Mammary epithelial cell (primary cell): ENCODE results near the gene LAMTOR2.

Experiments used
- CTCF ChIP-seq, 2 donors: IDR thresholded peaks in 1 of 2; conservative IDR thresholded peaks in 1 of 2; 2 replicates each; pipeline ENCODE4 v1.5.1; 2011 to 2012; ENCODE audit warnings: inconsistent platforms in 2 of 2, low read length in 2 of 2, mild to moderate bottlenecking in 2 of 2, control low read depth in 1 of 2, low read depth in 1 of 2; ENCODE audit not compliant: insufficient read depth in 1 of 2; ENCODE audit errors: extremely low read depth in 1 of 2
- EZH2 ChIP-seq: IDR thresholded peaks from 2 replicates; pipeline ENCODE4 v1.6.1; 2012; ENCODE audit warnings: low read length, inconsistent platforms, borderline replicate concordance

DNA sequence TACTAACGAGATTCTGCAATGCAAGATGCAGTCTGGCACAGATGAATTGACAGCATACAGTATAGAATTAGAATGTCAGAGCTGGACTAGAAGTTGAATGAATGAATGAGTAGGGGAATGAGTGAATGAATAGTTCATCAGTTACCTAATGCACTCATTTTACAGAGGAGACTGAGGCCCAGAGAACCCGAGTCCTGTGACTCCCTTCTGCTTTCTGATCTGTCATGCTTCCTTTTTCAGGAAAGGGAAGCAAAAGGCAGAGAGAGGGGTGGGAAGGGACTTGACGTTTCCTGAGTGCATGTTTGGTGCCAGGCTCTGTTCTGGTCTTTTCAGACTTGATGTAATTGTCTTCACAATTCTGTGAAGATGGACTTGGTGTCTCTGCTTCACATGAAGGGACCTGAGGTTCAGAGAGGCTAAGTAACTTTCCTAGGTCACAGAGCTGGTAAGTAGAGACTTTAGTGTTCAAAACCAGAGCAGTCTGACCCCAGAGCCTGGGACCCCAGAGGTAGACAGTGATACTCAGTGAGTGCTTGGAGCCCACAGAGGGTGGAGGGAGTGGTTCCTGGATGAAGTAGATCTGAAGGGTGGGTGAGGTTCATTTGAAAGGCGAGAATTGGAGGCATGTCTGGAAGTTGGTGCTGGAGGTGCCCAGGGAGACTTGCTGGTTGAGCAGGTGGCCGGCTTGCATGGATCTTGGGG, 35.7 kb downstream of the LAMTOR2 start:
- TF ChIP-seq CTCF (conservative IDR thresholded peaks at IDR 0.05 in 1 of 2, IDR thresholded peaks at IDR 0.05 in 1 of 2; ENCODE audit: extremely low read depth in 1 of 2, insufficient read depth in 1 of 2, low read depth in 1 of 2, low read length in 2 of 2) (no peak), EZH2 (no peak)
